Muscle of back (tissue), 13 donors: ENCODE measurements around the gene GUCA2A. TPM values are rescaled to one million over a fixed set of nuclear protein-coding genes. Genes with fewer than 3 reads are reported as not detected.
"Not testable (repeated sequence)": the region's sequence is repeated elsewhere in the genome, so short reads cannot be mapped to it uniquely, and the experiment has no call there.

ENCODE experiments used
- DNase-seq, 3 donors: peaks; one replicate each; pipeline versions ENCODE4 v3.0.0 to v3.0.0-alpha.2; 2013
- long read RNA-seq, 9 donors: transcript quantifications; one replicate each; lab custom pipeline, GENCODE V29; 2026
- polyA plus RNA-seq, 10 donors: library from polyadenylated mRNA; unstranded; fragments of 120-200 nt; gene quantifications; one replicate each; pipeline ENCODE4 v1.2.1, GENCODE V29; 2013; ENCODE audit not compliant: insufficient read length in 10 of 10

Gene GUCA2A, protein sequence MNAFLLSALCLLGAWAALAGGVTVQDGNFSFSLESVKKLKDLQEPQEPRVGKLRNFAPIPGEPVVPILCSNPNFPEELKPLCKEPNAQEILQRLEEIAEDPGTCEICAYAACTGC
- not detected for polyA plus RNA-seq
- long read RNA-seq, donor 1: 0 reads
- long read RNA-seq, donor 2: 0 reads
- long read RNA-seq, donor 3: 0 reads
- long read RNA-seq, donor 4: 0 reads
- long read RNA-seq, donor 5, partial matches to known transcripts: 19 of 19 reads
- long read RNA-seq, donor 5, other reads (novel, unspliced or antisense): 0 of 19 reads
- long read RNA-seq, donor 6: 0 reads
- long read RNA-seq, donor 7: 0 reads
- long read RNA-seq, donor 8: 0 reads
- long read RNA-seq, donor 9: 0 reads

DNA sequence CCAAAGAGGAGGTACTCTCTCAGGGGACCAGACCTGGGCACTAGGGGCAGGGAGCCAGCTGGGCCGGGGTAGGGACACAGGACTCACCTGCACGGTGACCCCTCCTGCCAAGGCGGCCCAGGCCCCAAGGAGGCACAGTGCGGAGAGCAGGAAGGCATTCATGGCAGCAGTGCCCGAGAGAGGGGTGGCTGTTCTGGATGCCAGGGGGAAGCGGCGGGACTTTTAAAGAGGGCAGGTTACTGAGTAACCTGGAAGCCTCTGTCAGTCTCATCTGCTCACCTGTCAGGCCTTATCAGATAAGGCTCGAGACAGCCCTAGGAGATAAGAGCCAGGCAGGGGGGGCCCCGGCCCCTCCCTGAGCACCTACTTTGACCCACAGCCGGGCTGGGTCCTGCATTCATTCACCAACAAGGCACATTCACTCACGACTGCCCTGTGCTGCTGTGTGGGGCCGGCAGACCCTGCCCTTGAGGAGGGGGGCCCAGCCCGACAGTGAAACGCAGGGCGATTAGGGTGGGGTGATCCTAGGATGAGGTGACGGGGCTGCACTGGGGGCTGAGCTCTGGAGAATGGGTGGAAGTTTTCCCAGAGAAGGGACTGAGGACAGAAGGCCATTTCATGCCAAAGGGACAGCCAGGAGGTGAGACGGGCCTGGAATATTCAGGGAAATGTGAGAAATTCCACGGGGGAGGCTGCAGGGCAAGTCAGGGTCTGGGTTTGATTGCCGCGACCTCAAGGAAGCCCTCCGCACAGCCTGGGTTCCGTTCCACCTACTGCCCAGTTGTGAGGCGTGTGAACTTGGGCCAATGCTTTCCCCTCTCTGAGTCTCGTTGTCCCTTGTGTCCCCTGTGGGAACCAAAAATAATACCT, at the start of gene GUCA2A:
TSS of gene GUCA2A (minus strand) at position 195 of the 870 bp plus-strand sequence. CDS start at position 162, 33 bp downstream.
- no peak for DNase-seq

DNA sequence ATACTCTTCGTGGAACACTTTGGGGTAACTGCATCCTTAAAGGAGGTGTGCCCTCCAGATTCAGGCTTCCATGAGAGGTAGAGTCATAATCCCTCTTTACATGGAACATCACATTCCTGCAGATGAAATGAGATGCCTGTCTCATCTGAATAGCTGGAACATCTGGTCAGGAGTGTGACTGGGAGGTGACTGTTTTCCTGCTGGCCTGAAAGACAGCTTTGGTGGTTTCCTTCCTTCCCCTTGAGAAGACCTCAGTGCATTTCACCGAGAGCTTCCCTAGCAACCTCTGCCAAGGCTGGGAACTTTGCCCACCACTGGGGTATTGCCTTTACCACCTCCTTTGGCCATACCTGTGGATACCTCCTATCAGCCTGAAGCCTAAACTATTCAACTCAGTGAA, 46.7 kb upstream of the GUCA2A start:
- DNase-seq: no peak

DNA sequence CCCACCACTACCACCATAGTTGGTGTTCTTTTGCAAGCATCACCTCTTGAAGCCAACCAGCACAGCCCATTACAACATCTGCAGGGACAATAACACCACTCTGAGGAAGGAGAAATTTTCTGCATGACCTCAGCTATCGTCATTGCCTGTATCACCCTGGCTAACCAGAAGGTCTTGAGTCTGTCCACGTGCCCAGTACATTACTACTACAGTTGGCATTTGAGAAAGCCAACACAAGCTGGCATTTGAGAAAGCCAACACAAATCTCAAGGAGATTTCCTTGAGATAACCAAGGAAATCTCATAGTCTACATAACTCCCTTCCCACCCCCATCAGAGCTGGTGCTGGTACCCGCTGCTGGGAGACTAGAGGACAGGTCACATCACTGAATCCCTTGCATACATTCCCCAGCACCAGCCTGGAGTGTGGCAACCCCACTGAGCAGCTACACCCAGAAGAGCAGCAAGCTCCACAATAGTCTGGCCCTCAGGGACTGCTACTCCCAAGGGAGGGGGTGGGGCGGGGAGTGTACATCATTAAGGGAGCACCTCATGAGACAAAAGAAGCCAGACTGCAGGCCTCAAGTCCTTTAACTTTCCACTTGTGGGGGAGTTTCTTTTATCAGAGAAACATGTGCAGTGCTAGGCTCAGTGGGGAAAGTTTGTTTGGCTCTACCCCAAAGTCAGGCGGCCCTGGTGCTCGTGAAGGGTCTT, 46.0 kb upstream of the GUCA2A start:
- DNase-seq: peak in 1 of 3 donors; percentile 11

DNA sequence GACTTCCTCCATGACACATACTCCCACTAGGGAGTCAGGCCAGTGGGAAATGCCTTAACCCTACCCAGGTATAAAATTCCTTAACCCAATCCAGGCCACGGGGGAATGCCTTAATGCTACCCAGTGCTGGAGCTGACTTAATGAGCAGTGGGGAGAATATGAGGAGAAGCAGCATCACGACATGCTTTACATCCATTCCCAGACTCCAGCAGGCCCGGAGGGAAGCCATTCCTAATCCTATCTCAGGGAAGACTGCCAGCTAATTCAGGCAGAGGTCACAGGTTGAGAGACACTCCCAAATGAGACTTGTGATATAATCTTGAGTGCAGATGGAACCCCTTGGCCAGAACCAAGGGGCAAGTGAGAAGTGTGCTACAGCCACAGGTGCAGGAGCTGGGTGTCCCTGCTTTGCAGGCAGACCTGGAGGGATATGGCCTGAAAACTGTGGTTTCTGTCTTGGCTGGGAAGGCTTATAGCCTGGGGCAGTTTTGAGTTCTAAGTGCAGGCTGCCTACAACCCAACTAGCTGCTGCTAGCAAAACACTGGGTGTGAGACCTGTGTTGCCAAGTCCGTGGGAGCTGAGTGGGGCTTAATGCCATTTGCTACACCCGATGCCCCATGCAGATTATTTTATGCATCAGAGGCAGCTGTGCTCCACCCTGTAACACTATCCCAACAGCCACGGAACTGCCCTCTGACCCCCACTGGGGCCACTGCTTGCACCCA, 45.1 kb upstream of the GUCA2A start:
- DNase-seq: peak in 1 of 3 donors; percentile 15

DNA sequence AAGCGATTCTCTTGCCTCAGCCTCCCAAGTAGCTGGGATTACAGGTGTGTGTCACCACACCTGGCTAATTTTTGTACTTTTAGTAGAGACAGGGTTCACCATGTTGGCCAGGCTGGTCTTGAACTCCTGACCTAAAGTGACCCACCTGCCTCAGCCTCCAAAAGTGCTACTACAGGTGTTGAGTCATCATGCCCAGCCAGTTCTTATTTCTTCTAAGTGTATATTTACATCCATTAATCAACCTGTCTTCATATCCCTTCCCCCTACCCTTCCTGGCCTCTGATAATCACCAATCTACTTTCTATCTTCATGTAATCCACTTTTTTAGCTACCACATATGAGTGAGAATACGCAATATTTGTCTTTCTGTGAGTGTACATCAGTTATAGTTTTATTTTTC, 42.4 kb upstream of the GUCA2A start:
- not testable (repeated sequence) for DNase-seq

DNA sequence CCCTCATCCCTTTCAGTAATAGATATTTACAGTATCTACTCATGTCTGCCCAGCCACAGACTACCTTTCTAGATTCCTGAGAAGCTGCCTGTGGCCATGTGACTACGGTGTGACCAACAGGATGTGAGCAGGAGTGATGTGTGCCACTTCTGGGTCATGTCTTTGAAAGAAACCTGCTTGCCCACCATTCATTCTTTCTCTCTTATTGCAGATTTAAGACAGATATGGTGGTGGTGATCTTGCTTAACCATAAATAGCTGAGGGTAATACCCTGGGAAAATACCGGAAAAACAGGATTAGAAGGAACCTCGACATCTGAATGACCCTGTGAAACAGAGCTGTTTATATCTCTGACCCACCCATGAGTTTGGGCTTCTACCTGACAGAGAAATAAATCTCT, 41.6 kb upstream of the GUCA2A start:
- DNase-seq: no peak

DNA sequence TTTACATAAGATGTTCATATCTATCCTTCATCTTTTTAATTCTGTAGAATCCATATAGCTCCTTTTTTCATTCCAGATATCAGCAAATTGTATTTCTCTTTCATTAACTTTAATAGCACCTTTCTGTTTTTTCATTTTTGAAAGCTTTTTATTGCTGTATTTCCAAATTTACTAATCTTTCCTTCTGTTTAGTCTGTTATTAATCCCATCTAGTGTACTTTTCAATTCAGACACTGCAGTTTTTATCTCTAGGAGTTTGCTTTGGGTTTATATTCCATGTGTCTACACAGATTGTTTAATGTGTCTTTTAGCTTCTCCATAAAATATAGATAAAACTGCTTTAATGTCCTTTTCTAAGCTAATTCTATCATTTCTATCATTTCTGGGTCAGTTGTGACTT, 37.4 kb upstream of the GUCA2A start:
- no peak for DNase-seq

DNA sequence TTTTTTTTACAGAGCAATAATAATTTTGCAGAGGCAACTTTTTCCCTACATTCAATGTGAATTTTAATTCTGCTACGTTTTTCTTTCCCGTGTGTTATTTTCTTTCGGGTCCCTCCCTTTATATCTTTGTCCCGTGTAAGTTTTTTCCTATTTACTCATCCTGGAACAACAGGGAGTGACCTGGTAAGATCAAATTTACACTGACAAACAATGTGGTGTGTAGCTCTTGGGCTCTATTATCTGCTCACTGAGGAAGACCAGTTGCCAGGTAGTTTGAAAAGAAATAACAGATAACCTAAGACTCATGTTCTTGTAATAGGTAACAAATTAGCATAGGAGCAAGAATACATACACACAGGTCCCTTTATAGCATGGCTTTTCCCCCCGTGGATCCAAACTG, 33.7 kb upstream of the GUCA2A start:
- no peak for DNase-seq

DNA sequence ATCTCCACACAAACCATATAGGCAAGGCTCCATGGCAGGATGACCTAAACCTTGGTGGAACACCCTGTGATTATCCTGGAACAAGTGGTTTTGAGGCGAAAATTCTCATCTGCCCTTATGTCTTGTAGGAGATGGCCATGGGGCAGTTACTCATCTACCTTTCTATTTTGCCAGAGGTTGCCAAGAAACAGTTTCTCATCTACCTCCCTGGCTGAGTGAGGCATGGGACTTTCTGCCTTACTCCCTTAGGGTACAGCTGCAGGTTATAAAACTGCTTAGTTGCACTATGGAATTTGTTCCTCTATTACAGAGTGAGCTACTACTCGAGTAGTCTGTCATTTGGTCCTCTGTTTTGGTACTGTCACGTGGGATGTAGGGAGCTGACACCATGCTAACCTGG, 31.3 kb upstream of the GUCA2A start:
- no peak for DNase-seq

DNA sequence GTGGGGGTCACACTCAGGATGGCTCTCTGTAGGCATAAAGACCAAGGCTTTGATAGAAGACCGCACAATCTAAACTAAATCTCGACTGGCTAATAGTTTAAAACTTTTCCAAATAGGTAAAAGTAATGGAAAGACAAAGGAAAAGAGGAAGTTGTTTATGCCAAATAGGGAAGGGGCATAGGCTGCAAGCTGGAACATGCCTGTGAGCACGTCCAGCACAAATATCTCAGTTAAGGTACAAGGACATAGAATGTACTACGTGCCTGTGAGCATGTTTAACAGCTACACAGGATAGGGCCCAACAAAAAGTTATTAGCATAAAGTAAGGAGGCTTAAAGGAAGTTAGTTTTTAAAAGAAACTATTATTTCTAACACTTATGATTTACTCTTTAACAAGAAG, 27.6 kb upstream of the GUCA2A start:
- DNase-seq: no peak

DNA sequence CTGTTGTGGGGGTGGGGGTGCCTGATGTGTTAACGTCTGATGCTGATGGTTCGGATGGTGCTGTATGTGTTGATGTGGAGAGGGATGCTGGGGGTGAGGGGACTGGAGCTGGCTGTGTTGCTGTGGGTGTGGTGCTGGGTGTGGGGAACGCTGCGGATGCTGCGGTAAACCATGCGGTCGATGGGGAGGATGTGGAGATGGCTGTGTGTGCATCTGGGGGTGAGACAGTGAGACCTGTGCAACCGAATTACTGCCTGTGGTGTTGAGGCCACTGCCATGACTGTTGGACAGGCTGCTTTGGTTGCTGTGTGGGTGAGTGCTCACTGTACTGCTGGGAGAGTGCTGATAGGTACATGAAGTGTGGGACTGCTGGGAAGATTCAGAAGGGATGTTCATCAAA, 26.8 kb upstream of the GUCA2A start:
- DNase-seq: no peak

DNA sequence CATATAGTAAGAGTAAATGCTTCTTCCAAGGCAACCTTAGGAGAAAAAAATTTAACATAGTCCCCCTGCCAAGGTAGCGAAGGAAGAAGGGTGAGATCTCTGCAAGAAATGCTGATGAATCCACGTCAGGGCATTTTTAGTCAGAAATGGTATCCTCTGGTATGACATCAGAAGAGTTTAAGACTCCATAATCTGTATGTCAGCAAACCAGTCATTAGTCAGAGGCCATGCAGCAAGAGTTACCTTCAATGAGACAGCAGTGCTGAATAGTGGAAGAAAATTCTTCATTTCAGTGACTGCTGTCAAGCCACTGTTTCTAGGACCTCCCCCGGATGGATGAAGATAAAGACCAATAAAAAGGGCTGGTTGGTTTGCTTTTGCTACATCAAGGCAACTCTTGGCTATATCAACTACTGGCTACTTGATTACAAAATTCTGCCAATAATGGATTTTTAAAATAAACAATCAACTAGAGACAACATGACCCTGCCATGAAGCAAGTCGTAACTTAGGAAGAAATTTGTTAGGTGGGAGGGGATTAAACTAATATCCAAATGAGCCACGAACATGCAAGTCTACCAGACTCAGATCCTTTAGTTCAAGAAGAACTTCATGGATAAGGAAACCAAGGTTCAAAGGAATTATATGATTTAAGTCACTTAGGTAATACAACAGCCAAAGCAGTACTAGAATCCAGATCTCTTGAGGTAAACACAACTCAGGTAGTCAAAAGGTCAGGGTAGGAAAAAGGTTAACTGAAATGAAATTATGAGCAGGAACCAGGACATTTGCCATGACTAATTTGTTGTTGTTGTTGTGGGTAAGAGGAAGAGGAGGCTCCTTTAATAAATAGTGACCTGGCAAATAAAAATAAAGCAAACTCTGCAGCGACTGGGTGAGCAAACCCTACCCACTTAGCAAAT, 25.6 kb upstream of the GUCA2A start:
- no peak for DNase-seq

DNA sequence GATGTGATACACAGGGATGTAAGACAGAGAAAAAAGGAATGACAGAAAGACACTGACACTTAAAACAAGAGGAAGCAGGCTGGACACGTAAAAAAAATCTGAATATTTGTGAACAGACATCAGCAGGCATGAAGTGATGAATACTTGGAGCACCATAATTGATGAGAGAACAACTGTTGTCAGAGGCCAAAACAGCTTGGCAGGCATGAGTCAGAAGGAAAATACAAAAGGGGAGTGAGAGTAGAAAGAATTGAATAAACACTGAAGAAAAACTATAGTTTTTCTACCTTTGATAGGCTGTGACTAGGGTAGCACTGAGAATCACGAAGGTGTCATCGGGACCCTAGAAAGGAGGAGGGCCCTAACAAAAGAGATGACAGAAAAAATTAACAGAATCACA, 21.6 kb upstream of the GUCA2A start:
- DNase-seq: peak in 2 of 3 donors; percentile 37 to 60

DNA sequence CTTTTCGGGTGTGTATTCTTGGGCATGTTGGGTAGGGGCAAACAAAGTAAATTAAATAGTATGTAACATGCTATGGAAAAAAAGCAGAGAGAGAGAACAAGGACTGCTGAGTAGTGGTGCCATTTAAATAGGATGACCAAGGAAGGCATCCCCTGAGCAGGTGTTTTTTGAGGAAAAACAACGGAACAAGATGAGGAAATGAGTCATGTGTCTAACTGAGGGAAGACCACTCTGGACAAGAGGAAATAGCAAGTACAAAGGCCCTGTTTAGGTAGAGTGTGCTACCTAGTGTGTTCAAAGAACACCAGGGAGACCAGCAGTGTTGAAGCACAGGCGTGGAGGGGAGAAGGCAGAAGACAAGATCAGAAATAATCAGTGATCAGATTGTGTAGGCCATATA, 20.1 kb upstream of the GUCA2A start:
- DNase-seq: no peak

DNA sequence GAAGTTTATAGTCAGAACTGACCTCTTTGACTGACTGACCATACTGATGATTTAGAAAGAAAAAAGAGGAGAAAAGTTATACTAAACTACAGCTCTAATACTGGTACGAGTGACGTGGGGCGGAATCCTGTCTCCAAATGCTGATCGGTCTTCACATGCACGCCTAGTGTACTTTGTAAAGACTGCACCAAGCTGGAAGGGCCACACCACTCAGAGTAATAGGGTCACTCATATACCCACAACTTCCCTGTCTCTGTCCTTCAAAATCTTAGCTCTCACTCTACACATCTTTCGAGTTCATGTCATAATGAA, 19.4 kb upstream of the GUCA2A start:
- no peak for DNase-seq

DNA sequence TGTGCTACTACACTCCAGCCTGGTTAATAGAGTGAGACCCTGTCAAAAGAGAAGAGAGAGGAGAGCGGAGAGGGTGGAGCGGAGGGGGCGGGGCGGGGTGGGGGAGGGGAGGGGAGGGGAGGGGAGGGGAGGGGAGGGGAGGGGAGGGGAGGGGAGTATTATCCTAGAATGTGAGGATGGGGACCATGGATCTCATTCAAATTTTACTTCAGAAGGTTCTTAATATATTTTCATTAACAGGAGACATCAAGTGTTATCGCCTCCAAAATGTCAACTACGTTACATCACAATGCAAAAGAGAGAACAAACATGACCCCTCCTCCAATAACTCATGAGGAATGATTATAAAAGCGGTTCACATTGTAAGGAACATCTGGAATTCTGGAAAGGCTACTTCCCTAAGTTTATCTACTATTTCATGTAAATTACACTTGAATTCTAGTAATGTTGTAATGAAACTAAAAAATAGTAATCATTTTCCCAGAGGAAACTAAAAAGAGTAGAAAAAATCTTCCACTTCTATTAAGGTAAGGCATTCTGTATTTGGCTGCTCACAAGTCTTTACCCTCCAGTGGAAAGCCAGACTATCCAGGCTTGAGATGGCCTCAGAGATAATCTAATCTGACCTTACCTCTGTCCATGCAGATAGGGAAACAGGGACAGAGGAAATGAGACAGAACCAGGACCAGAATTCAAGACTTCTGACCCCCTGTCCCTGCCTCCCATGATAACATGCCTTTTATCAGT, 18.8 kb upstream of the GUCA2A start:
- DNase-seq: no peak

DNA sequence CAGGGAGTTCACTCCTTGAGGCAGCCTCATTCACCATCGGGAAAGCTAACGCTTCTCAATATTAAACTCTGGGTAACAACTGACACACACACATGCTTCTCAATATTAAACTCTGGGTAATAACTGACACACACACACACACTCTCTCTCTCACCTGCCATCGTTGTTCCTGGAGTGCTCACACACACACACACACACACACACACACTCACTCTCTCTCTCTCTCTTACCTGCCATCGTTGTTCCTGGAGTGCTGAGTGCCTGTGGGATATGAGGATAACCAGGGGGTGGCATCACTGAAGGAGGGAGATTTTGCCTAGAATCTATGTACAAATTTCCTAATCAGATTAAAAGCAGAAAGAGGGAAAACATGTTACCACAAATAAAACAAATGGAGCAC, 17.1 kb upstream of the GUCA2A start:
- no peak for DNase-seq

DNA sequence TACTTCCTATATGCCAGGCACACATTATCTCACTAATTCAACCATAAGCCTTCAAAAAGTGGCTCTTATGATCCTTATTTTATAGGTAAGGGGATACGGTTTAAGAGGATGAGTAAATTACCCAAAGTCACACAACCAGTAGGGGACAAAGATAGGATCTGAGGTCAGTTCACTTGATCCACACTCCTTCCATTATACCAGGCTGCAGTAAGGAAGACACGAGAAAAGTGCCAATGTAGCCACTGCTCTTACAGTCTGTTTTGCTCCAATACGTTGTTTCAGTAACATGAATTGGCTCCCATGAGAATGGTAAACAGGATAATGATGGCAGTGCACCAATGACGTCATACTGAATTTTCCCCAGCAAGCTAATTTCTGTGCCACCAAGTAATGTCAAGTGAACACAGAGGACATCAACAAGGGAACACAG, 15.4 kb upstream of the GUCA2A start:
- DNase-seq: no peak

DNA sequence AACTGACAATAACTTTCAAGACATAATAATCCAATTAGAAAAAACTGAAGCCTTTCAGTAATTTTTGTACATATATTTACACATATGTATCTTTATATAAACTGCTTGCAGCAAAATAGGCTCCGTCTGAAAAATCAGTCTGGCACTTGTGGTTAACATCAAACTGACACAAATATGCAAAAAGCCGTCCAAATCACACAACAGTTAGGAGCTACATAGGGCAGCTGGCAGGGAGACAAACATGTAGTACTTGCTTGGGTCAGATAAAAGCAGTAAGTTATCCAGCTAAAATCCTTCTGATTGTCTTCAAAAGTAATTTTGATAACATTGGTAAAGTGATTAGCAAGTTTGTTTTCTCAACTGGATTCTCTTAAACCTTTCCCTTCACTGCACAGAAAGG, 14.7 kb upstream of the GUCA2A start:
- DNase-seq: no peak

DNA sequence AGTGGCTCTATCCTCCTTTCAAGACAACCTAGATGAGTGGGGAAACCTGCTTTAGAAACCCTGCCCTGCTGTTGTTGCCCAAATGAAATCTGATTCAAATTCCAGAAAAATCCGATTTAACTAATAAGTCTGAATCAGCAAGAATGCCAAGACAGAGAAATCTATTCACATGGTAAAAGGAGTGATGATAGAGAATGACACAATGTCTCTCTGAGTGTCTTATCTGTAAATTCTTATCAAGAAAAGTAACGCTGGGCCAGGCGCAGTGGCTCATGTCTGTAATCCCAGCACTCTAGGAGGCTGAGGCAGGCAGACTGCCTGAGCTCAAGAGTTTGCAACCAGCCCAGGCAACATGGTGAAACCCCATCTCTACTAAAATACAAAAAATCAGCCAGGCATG, 13.7 kb upstream of the GUCA2A start:
- no peak for DNase-seq
